Smooth muscle cell of the brain vasculature (primary cell): ENCODE results near the gene SYT12.
A peak's percentile ranks its signal among the peaks of the same experiment; 100 is the strongest.
"Not testable (repeated sequence)": the region's sequence is repeated elsewhere in the genome, so short reads cannot be mapped to it uniquely, and the experiment has no call there.

ENCODE experiments used
- DNase-seq: peaks from one replicate; pipeline ENCODE4 v3.0.0-alpha.2; 2012; ENCODE audit warnings: low read depth, low spot score

The SYT12 gene

DNA sequence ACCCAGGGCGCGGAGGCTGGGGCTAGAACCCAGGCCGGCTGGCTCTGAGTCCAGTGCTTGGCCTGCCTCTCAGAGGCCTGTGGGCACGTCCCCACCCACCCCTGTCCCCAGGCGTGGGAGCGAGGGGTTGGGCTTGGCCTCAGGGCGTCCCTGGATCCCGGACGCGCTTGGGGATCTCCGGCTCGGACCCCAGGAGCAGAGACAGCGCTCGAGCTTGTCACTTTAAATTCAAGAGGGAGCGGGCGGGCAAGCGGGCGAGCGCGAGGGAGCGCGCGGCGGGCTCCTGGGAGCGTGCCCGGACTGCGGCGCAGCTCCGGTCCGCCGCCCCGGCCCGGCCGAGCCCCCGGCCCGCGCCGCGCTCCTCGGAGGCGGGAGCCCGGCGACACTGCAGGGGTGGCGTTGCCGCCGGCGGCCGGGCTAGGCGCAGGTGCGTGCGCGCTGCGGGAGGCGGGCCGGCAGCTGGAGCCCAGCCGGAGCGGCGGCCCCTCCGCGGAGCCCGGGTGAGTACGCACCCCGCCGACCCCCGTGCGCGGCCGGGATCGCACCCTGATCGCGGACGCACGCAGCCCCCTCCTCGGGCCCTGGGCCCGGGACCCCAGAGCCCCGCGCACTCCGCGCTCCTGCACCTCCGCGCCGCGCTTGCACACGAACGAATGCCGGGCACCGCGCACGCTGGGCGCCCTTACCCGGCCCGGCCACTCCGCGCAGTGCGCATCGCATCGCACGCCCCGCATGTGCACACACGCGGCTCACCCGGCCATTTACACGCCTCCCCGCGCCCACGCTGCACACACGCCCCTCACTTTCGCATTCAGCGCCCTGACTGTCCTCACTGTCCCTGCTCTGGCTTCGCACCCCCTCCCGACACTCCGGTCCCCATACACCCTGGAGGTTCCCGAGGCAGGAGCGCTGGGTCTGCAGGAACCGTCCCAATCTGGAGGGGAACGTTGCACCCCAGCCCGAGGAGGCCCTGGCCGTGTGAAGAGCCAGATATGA, at the start of gene SYT12:
TSS of gene SYT12 (plus strand) at position 174 of the 996 bp plus-strand sequence. CDS start 7,011 bp downstream, outside the sequence.
- DNase-seq, result no peak

GRCh38 chr11:66973956-66974580, 48.9 kb upstream of the SYT12 start:
- no peak for DNase-seq

GRCh38 chr11:66974724-66975404, 48.1 kb upstream of the SYT12 start, which contains the start of gene C11orf86:
TSS of gene C11orf86 (plus strand) at chr11:66975304. CDS start at chr11:66975363, 59 bp downstream.
- DNase-seq, result no peak

- no peak for DNase-seq
Observed at GRCh38 chr11:66975405-66976027, 47.4 kb upstream of the SYT12 start.

- no peak for DNase-seq
Observed at GRCh38 chr11:66976028-66976467, 46.9 kb upstream of the SYT12 start.

DNA sequence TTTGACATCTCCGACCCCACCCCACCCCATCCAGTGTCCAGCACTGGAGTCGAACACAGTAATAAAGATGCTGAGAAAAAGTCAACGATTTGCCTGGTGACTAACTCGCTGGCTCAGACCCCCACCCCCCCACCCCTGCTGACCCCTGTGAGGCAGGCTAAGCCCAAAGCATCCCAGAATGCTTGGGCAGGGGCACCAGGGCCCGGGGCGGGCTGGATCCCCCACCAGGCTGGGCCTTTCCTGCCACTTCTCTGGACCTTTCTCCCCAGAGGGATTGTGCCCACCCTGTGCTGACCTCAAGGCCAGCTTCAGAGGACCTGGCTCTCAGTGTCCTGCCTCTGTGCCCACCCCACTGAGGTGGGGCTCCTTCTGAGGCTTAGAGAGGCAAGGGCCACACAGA, 46.0 kb upstream of the SYT12 start:
- DNase-seq, result no peak

GRCh38 chr11:66978229-66978628, 44.7 kb upstream of the SYT12 start:
- no peak for DNase-seq

- DNase-seq, result no peak
Observed at GRCh38 chr11:66978717-66979116, 44.2 kb upstream of the SYT12 start.

- DNase-seq, result no peak
Observed at GRCh38 chr11:66979336-66979980, 43.5 kb upstream of the SYT12 start.

DNA sequence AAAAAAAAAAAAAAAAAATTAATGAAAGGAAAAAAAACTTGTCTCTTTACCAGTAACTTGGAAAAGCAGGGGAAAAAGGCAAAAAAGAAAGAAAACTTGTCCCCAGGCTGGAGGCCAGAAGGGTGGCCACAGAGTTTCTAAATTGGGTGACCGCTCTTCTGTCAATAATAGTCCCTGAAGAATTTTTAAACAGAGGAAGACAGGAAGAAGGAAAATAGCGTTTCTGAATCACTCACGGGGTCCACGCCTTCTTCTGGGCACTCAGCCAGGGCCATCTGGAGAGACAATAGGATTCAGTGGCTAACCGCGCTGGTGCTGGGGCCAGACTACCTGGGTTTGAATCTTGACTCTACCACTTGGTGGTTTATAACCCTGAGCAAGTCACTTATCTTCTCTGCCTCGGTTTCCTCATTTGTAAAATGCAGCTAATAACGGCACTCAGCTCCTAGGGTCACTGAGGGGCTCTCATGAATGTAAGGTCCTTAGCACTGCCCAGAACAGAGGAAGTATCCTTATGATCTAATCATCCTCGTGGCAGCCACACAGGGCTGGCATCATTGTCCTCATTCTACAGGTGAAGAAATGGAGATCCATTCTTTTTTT, 40.9 kb upstream of the SYT12 start:
- DNase-seq, result peak; percentile 77

GRCh38 chr11:66983275-66983924, 39.5 kb upstream of the SYT12 start:
- DNase-seq, result no peak

DNA sequence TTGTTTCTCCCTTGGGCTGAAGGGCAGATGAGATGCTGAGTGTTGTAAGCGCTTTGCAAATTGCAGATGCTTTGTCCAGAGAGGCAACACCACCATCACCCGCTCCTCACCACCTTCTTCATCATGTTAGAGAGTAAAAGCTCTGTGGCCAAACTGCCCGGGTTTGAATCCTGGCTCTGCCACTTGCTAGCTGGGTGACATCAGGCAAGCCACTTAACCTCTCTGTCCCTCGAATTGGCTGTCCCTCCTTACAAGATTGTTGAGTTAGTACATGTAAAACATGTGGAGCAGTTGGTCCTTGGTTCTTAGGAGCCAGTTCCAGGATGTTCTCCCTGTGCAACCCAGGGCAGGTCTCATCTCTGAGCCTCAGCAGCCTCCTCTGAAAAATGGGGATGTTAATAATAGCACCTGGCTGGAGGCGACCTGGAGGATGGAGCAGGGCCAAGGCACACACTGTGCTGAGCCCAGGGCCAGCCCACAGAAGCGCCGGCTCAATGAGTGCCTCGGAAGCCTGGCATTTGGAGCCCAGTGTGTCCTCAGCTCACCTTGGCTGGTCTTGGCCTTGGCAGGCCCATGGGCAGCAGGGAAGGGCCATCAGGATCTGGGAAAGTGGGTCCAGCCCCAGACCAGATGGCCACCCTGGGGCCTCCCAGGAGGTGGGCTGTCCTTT, 37.3 kb upstream of the SYT12 start:
- DNase-seq, result no peak

- no peak for DNase-seq
Observed at GRCh38 chr11:66986178-66986545, 36.8 kb upstream of the SYT12 start.

DNA sequence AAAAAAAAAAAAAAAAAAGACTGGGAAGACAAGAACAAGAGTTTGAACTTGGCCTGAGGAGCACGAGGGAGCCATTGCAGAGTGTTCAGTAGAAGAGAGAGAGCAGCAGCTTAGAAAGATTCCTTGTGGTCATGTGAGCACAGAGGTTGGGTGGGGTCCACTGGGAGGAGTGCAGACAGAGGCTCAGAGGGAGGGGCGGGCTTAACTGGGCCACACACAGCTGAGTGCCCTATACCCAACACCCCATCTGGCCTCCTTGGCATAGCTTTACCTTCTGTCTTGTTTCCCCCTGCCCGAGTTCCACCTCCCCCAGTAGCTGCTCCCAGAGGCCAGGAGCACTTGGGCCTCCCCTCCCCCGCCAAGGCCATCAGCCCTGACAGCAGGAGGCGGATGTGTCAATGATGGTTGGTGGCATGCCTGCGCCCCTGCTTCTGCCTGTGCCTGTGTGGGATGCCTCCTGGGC, 35.7 kb upstream of the SYT12 start:
- no peak for DNase-seq

DNA sequence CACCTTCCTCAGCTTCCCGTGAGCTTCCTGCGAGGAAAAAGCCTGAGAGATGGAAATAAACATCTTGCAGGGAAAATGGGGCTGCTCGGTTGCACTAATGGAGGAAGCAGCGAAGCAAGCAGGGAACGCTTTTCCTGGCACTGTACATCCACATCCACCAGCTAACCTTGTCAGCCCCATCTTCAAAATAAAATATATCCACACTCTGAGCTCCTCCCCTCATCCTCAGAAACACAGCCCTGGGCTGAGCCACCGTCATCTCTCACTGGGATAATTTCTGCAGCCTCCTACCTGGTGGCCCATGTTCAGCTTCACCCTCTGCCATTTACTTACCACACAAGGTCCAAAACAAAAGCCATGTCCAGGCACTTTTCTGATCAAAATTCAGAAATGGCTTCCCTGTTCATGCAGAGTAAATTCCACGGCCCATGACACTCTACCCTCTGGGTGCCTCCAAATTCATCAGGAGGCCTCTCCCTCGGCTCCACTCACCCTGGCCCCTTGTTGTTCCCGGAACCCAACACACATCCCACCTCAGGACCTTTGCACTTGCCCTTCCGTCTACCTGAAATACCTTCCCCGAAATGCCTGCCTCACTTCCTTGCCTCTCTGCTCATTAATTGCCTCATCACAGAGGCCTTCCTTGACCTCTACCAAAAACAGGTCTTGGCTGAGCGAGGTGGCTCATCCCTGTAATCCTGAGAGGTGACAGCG, 34.9 kb upstream of the SYT12 start:
- no peak for DNase-seq

DNA sequence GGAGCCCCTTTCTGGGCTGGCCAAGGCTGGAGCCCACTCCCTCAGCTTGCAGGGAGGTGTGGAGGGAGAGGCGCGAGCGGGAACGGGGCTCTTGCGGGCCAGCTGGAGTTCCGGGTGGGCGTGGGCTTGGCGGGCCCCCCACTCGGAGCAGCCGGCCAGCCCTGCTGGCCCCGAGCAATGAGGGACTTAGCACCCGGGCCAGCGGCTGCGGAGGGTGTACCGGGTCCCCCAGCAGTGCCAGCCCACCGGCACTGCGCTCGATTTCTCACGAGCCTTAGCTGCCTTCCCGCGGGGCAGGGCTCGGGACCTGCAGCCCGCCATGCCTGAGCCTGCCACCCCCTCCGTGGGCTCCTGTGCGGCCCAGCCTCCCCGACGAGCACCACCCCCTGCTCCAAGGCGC, 34.2 kb upstream of the SYT12 start:
- DNase-seq, result not testable (repeated sequence)

- not testable (repeated sequence) for DNase-seq
Observed at GRCh38 chr11:66989360-66989759, 33.6 kb upstream of the SYT12 start.

DNA sequence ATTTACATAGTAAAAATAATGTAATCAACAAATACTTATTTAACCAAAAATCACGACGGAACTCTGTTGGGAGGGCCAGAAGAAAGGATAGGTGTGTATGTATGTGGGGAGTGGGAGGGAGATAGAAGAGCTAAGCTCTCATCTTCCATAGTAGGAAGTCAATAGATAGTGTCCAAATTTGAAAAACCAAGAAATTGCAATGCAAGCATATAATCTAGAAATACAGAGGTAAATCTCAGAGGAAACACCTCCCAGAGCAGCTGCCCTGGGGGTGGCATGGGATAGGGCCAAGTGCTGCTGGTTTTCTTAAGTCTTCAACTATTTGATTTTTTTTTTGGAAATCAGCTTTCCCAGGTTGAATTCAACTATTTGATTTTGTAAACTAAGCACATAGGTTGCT, 30.9 kb upstream of the SYT12 start:
- DNase-seq, result no peak
